NCI-H1417 (cell line): ENCODE results near the gene OSBPL9.
"Not testable (repeated sequence)": the region's sequence is repeated elsewhere in the genome, so short reads cannot be mapped to it uniquely, and the experiment has no call there.

ENCODE experiments used
- DNase-seq, 3 experiments: peaks; one replicate each; lab custom pipeline; 2025; lab: John Stamatoyannopoulos, UW

OSBPL9 gene

GRCh38 chr1:51712590-51712989 lies 95.7 kb downstream of the OSBPL9 start:
- no peak for DNase-seq

- DNase-seq: no peak
Observed at GRCh38 chr1:51714374-51715019, 97.6 kb downstream of the OSBPL9 start.

DNA sequence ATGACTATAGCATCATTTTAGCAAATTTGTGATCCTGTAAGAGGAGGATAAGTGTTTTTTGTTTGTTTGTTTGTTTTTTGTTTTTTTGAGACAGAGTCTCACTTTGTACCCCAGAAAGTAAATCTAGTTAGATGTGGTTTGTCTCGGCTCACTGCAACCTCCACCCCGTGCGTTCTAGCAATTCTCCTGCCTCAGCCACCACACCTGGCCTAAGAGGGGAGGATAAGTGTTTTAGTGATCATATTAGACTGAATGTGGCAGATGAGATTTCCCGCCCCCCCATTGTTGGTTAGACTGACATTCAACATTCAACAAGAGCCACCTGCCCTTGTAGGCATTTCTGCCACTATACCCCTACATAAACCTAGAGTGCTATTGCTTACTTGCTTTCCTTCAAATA lies 98.5 kb downstream of the OSBPL9 start:
- peak in 1 of 3 experiments; percentile 39 for DNase-seq

- no peak for DNase-seq
Observed at GRCh38 chr1:51716746-51717145, 99.9 kb downstream of the OSBPL9 start.

- no peak for DNase-seq
Observed at GRCh38 chr1:51717842-51718241, 101.0 kb downstream of the OSBPL9 start.

- DNase-seq: no peak
Observed at GRCh38 chr1:51719146-51719545, 102.3 kb downstream of the OSBPL9 start.

- DNase-seq: no peak
Observed at GRCh38 chr1:51724797-51725196, 107.9 kb downstream of the OSBPL9 start.

- DNase-seq: no peak
Observed at GRCh38 chr1:51726051-51726450, 109.2 kb downstream of the OSBPL9 start.

GRCh38 chr1:51726544-51727225 lies 109.8 kb downstream of the OSBPL9 start:
- no peak for DNase-seq

GRCh38 chr1:51727366-51727765 lies 110.5 kb downstream of the OSBPL9 start:
- DNase-seq: no peak

DNA sequence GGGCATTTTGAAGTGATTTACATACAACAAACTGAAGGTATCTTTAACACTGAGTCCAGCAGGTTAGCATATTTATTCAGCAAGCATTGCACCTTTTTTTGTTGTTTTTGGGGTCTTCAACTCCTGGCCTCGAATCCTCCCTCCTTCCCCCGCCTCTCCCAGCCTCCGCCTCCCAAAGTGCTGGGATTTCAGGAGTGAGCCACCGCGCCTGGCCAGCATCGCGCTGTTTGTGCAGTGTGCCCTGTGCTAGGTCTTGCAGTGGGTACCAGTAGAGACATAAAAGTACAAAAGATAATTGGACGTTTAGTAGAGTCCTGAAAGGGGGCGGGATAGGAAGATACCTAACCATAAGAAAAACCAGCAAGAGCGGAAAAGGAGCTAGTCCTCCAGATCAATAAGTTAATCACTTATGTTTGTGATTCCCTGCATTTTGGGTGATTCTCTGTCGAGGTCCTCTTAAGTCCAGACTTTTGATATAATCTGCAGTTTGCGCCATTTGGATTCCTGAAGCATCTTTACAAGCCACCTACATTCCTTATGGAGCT lies 111.8 kb downstream of the OSBPL9 start:
- peak in 2 of 3 experiments; percentile 13 to 70 for DNase-seq

DNA sequence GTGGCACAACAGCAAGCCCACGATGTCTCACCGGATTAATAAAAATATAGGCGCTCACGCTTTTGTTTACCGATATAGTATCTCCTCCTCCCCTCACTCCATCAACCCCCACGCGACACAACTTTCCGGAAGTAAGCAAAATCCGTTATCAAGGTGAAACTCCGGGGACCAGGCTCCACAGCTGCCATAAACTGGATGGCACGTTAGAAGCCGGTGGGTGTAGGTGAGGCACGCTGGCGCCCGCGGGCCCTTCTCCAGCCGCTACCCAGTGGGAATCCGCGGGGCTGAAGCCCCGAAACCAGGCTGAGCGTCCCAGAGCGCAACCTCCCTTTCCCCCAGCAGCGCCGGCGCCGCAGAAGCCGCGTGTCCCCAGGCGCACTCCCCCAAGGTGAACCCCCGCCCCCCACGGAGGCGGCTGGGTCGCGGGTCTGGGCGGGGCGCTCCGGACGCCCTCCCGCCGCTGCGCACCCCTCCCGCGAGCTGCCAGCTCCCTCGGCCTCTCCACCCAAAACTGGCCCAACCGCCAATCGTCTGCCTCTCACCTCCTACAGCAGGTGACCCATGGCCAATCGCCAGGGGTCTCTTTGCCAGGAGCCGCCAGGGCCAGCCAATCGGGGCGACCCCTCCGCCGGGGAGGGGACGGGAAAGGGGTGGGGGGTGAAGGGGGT lies 112.4 kb downstream of the OSBPL9 start:
- peak; percentile 89 to 95 (median 90) for DNase-seq

- peak in 2 of 3 experiments; percentile 78 to 81 for DNase-seq
Observed at GRCh38 chr1:51729824-51730301, 113.0 kb downstream of the OSBPL9 start.

DNA sequence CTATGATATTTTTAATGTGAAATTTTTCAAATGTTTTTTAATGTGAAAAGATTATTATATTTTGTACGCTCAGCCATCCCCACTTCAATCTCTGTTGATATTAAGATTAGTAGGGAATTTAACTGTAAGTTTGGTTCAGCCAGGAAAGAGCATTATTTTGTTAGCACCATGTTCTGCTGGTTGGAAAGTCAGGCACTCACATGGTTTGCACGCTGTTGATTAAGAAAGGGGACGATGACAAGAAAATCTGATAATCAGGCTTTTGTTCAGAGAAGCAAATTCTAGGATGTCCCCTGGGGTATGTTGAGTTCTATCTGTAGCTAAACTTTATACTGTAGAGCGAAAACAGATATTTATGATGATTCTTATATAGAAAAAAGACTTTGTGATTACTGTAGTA lies 115.1 kb downstream of the OSBPL9 start:
- no peak for DNase-seq

GRCh38 chr1:51732701-51733425 lies 116.0 kb downstream of the OSBPL9 start:
- no peak for DNase-seq

- DNase-seq: not testable (repeated sequence)
Observed at GRCh38 chr1:51733426-51733774, 116.5 kb downstream of the OSBPL9 start.

DNA sequence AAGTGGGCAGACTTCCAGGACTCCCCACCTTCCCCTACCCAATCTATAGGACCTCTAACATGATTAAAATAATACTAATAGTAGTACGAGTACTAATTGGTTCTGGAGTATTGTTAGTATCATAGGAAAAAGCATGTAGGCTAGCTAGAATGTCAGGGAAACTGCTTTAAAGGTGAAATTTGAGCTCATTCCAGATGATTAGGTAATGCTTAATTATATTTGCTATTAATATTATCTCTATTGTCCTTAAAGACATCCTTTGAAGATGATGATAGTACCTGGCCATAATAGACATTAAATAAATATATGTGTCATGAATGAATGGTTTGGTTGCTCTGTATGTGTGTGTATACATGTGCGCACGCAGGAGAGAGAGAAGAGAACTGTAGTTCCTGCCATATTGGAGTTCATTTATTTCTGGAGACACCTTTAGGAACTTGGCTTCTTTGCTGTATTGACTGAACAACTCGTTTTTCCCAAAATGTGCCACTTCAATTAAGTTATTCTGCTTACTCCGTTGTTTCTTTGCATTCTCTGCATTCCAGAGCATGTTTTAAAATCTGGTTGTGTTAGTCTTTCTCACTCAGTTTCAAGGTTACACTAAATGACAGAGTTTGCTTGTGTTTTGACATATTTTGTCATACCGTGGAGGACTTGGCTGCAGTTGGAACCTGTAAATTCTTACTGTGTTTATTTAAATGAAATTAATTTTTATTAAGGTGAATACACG lies 117.1 kb downstream of the OSBPL9 start:
- peak in 2 of 3 experiments; percentile 13 to 68 for DNase-seq

DNA sequence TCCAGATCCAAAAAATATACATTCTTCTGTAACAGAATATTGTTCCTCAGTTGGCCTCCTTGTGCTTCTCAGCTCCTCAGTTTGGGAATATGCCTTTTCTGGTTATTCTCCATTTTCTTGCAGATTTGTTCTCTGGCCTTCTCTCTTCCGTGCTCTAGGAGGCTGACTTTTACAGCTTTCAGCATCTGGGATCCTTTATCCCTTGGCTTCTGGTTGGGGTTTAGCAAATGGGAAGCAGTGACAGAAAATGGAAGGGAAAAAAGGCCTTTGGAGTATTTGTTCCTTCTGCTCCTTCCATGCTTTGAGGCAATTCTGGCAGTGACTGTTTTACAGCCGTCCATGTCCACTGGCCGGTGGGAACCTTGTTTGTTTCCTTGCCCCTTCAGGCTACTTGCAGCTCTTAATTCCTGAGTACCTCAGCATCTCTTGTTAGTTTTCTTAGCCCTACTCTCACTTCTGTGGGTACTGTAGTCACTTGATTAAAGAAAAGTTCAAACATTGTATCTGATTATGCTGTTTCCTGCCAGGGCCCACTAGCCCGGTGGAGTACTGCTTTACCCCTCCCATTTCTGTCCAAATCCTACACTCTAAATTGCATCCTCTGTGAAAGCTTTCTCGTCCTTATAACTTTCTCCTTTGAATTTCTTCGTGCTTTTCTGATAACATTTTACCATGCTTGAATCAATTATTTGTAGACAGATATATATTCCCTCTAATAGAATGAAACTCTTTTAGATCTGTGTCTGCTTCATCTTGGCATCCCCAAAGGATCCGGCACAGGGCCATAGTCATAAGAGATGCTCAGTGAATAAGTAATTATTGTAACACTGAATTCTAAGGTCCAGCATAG lies 118.2 kb downstream of the OSBPL9 start:
- no peak for DNase-seq

GRCh38 chr1:51735746-51736254 lies 118.9 kb downstream of the OSBPL9 start:
- DNase-seq: no peak

- peak in 1 of 3 experiments; percentile 22 for DNase-seq
Observed at GRCh38 chr1:51736702-51737101, 119.8 kb downstream of the OSBPL9 start.
